ENCODE measurements around the gene GJB2. TPM values are rescaled to one million over a fixed set of nuclear protein-coding genes. Genes with fewer than 3 reads are reported as not detected.

Gene GJB2
- total and polyA plus RNA-seq, 2 of the 4 experiments (the other 2 are of a cell fraction), result under 0.01 to 0.17 TPM

DNA sequence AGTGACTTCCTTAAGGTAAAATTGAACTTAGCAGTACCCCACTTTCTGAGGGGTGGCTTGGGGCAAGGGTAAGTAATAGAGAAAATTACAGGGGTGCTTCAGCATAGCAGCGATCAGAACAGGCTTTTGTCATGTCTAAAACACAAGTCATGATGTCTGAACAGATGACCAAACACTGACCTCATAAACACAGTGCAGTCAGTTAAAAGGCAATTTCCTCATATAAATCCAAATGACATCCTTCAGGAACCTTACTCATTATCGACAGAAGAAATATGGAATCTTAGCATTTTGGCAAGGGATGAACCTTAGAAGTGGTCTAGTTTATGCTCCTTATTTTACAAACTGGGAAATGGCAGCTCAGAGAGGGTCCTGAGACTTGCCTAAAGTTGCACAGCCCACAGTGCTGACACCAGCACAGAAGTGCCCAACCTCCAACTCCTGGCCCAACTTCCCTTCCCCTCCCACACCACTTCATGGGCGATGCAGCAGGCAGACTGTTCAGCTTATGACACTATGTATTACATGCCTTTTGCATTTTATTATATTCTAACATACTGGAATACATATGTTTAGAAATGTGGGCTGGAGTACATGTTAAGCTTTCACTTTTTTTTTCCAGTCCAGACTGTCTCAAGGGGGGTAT, 35.5 kb downstream of the GJB2 start:
- H3K36me3 ChIP-seq (ENCODE audit: control insufficient read depth, insufficient read depth, low read length), result no peaks in the 10 kb centered on the region
- H3K18ac ChIP-seq (ENCODE audit: low read depth, low read length), result no peak overlapping the region
- H3K23ac ChIP-seq (ENCODE audit: low read depth, low read length), result no peak overlapping the region
- no peaks in the 10 kb centered on the region for H4K20me1 ChIP-seq (ENCODE audit: insufficient read depth, low read length)
- no peak overlapping the region for H3K56ac ChIP-seq (ENCODE audit: extremely low read depth, insufficient read depth, low read length)
- H2AK5ac ChIP-seq (ENCODE audit: low read depth, low read length), result no peak overlapping the region
- H3K4ac ChIP-seq (ENCODE audit: low read depth, low read length), result no peak overlapping the region
- no peak overlapping the region for H3K4me2 ChIP-seq (ENCODE audit: low read depth, low read length)
- H3K9me1 ChIP-seq (ENCODE audit: insufficient read depth, low read length), result no peaks in the 10 kb centered on the region
- no peak for TF ChIP-seq CHD1 (IDR thresholded peaks at IDR 0.05; ENCODE audit: low read depth, low read length)
- TF ChIP-seq RAD21 (IDR thresholded peaks at IDR 0.05; ENCODE audit: low read length), result no peak
- TF ChIP-seq CEBPB (IDR thresholded peaks at IDR 0.05; ENCODE audit: low read depth, low read length), result no peak
- no peak for TF ChIP-seq MAZ (IDR thresholded peaks at IDR 0.05; ENCODE audit: borderline replicate concordance, low read depth, low read length)
- TF ChIP-seq, protein P1, sequence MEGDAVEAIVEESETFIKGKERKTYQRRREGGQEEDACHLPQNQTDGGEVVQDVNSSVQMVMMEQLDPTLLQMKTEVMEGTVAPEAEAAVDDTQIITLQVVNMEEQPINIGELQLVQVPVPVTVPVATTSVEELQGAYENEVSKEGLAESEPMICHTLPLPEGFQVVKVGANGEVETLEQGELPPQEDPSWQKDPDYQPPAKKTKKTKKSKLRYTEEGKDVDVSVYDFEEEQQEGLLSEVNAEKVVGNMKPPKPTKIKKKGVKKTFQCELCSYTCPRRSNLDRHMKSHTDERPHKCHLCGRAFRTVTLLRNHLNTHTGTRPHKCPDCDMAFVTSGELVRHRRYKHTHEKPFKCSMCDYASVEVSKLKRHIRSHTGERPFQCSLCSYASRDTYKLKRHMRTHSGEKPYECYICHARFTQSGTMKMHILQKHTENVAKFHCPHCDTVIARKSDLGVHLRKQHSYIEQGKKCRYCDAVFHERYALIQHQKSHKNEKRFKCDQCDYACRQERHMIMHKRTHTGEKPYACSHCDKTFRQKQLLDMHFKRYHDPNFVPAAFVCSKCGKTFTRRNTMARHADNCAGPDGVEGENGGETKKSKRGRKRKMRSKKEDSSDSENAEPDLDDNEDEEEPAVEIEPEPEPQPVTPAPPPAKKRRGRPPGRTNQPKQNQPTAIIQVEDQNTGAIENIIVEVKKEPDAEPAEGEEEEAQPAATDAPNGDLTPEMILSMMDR (conservative IDR thresholded peaks at IDR 0.05; ENCODE audit: low read depth, low read length), result no peak
- TF ChIP-seq FOS (IDR thresholded peaks at IDR 0.05; ENCODE audit: low read depth, low read length), result no peak
- no peak for TF ChIP-seq POLR2A (IDR thresholded peaks at IDR 0.05; ENCODE audit: low read depth, low read length)
- TF ChIP-seq RFX5 (IDR thresholded peaks at IDR 0.05; ENCODE audit: low read depth, low read length), result no peak
- TF ChIP-seq, protein P2, sequence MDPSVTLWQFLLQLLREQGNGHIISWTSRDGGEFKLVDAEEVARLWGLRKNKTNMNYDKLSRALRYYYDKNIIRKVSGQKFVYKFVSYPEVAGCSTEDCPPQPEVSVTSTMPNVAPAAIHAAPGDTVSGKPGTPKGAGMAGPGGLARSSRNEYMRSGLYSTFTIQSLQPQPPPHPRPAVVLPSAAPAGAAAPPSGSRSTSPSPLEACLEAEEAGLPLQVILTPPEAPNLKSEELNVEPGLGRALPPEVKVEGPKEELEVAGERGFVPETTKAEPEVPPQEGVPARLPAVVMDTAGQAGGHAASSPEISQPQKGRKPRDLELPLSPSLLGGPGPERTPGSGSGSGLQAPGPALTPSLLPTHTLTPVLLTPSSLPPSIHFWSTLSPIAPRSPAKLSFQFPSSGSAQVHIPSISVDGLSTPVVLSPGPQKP (IDR thresholded peaks at IDR 0.05; ENCODE audit: borderline replicate concordance, low read depth, low read length), result no peak
- no peaks in the 10 kb centered on the region; the same call in 1 of the 2 replicates for H3K4me1 ChIP-seq (ENCODE audit: control insufficient read depth, insufficient read depth, low read length)
- DNase-seq (no peak), ATAC-seq (ENCODE audit: low read depth) (no peak)
- H2BK15ac ChIP-seq (ENCODE audit: low read depth, low read length), result no peak overlapping the region
- H2AK9ac ChIP-seq (replicated peaks; ENCODE audit: low read depth, low read length, poor library complexity), result no peak overlapping the region
- dilution Hi-C loops (cut with HindIII; ENCODE audit: low sequenced_read_pairs, unreplicated experiment) (no loop called here), in situ Hi-C loops (cut with MboI; ENCODE audit: low sequenced_read_pairs) (loop anchor here (25.0 kb wide), 1 partner anchor 520 kb away; the partner anchor contains the start of gene MPHOSPH8), intact Hi-C loops (cut with micrococcal nuclease) (no loop called here)
- no peak overlapping the region for H4K91ac ChIP-seq (ENCODE audit: insufficient read depth, low read depth, low read length)
- H2BK120ac ChIP-seq (ENCODE audit: low read depth, low read length), result no peak overlapping the region
- peaks cover 0 to 7% of the 10 kb centered on the region in 2 experiments; a peak in 2 of 4 replicates for H3K79me1 ChIP-seq (ENCODE audit: low read depth in 1 of 2, low read length in 2 of 2)
- H3K9ac ChIP-seq (ENCODE audit: low read depth, low read length), result no peak overlapping the region
- CTCF ChIA-PET, result interaction anchor here (0.6 kb wide), 1 partner anchor 30 kb away, joined by 3 read pairs; no protein-coding TSS in a partner anchor
- no peak overlapping the region for H2BK5ac ChIP-seq (ENCODE audit: low read depth, low read length, poor library complexity, severe bottlenecking)
- no peaks in the 10 kb centered on the region for H3K27me3 ChIP-seq (ENCODE audit: control insufficient read depth, insufficient read depth, low read length)
- H3K9me3 ChIP-seq (ENCODE audit: control insufficient read depth, insufficient read depth, low read length), result no peaks in the 10 kb centered on the region
- no peak overlapping the region for H3K27ac ChIP-seq (ENCODE audit: insufficient read depth, low read length)
- H4K5ac ChIP-seq (ENCODE audit: low read depth, low read length), result no peak overlapping the region
- H4K8ac ChIP-seq (ENCODE audit: low read depth in 2 of 2, low read length in 2 of 2), result no peak overlapping the region
- H3K4me3 ChIP-seq (ENCODE audit: insufficient read depth, low read depth, low read length), result no peak overlapping the region
- BruUV-seq (replicated peaks), result no TSS peak
- H2AFZ ChIP-seq (replicated peaks; ENCODE audit: low read length, poor library complexity), result no peak overlapping the region
- no CpG with 5 or more reads among the region's 3 CpGs for WGBS, 2 experiments (ENCODE audit: extremely low coverage in 2 of 2, insufficient read length in 1 of 2)
- no peak overlapping the region for H3K14ac ChIP-seq (replicated peaks; ENCODE audit: low read depth, low read length)
- H2BK20ac ChIP-seq (ENCODE audit: low read depth, low read length), result no peak overlapping the region
- POLR2A ChIA-PET (ENCODE audit: unreplicated experiment), result no interaction called here
